Activated CD4-positive, alpha-beta T cell treated with anti-CD3 and anti-CD28 coated beads, Interleukin-2, Interleukin-4, amounts not matched to agents 100 ng/mL and 50 ng/mL, durations not matched to agents 16 hours and 8 hours (primary cell): ENCODE results near the gene KIF26A.
A peak's percentile ranks its signal among the peaks of the same experiment; 100 is the strongest.

Source experiments
- DNase-seq: peaks from one replicate; pipeline ENCODE4 v3.0.0-alpha.2; 2020; ENCODE audit warnings: low spot score

KIF26A gene

GRCh38 chr14:104138098-104138717 lies at the start of gene KIF26A:
KIF26A (plus strand) TSS chr14:104138587; CDS start chr14:104138723, 136 bp downstream.
- peak; percentile 11 for DNase-seq

- no peak for DNase-seq
These were observed 48.2 kb upstream of the KIF26A start for GRCh38 chr14:104090071-104090748.

- no peak for DNase-seq
These were observed 47.1 kb upstream of the KIF26A start for GRCh38 chr14:104091061-104091926.

- DNase-seq, result no peak
These were observed 46.2 kb upstream of the KIF26A start for GRCh38 chr14:104091927-104092771.

- no peak for DNase-seq
These were observed 45.4 kb upstream of the KIF26A start for GRCh38 chr14:104092931-104093365.

- DNase-seq, result no peak
These were observed 44.9 kb upstream of the KIF26A start for GRCh38 chr14:104093366-104094055.

- DNase-seq, result no peak
These were observed 44.2 kb upstream of the KIF26A start for GRCh38 chr14:104094056-104094708.

GRCh38 chr14:104094709-104095425 lies 43.5 kb upstream of the KIF26A start:
- DNase-seq, result peak; percentile 69

GRCh38 chr14:104095426-104096310 lies 42.7 kb upstream of the KIF26A start:
- DNase-seq, result no peak

- DNase-seq, result no peak
These were observed 42.1 kb upstream of the KIF26A start for GRCh38 chr14:104096318-104096717.

- no peak for DNase-seq
These were observed 41.4 kb upstream of the KIF26A start for GRCh38 chr14:104096751-104097700.

- no peak for DNase-seq
These were observed 39.9 kb upstream of the KIF26A start for GRCh38 chr14:104098272-104099095.

GRCh38 chr14:104099096-104100041 lies 39.0 kb upstream of the KIF26A start:
- DNase-seq, result no peak

- no peak for DNase-seq
These were observed 38.0 kb upstream of the KIF26A start for GRCh38 chr14:104100171-104101085.
